Stomach (tissue), 9 donors: Measurements from ENCODE around the gene EVI5L. TPM values are rescaled to one million over a fixed set of nuclear protein-coding genes. Genes with fewer than 3 reads are reported as not detected.

Experiments
- DNase-seq, 2 donors: peaks; one replicate each; pipeline versions ENCODE4 v3.0.0 to v3.0.0-alpha.2; 2013 to 2019
- H3K27ac ChIP-seq, 5 donors: fragments of 200-600 bp in 4 of 5; sonication (generic) in 4 of 5; one replicate each; pipeline ENCODE4 v1.5.1; 2013 to 2019; ENCODE audit warnings: mild to moderate bottlenecking in 1 of 5, moderate library complexity in 1 of 5
- H3K27me3 ChIP-seq, 3 donors: fragments of 200-600 bp; sonication (generic); one replicate each; pipeline ENCODE4 v1.5.1; 2017 to 2019; ENCODE audit warnings: mixed run types in 1 of 3
- H3K36me3 ChIP-seq, 4 donors: fragments of 200-600 bp; sonication (generic); 1 replicate in 3 of 4; 2 replicates in 1 of 4; pipeline ENCODE4 v1.5.1; 2016 to 2019
- H3K4me1 ChIP-seq, 4 donors: fragments of 200-600 bp; sonication (generic); one replicate each; pipeline ENCODE4 v1.5.1; 2016 to 2019
- H3K4me3 ChIP-seq, 4 donors: fragments of 200-600 bp; sonication (generic) in 3 of 4; one replicate each; pipeline ENCODE4 v1.5.1; 2016 to 2019; ENCODE audit warnings: mild to moderate bottlenecking in 1 of 4
- H3K9me3 ChIP-seq, 4 donors: fragments of 200-600 bp; sonication (generic); one replicate each; pipeline ENCODE4 v1.5.1; 2016 to 2019
- EP300 ChIP-seq: sonication (generic); formaldehyde crosslinking; IDR thresholded peaks from one replicate; pipeline ENCODE4 v1.6.1; 2017; ENCODE audit warnings: antibody characterized with exemption
- POLR2A ChIP-seq, 4 donors: fragments of 450-650 bp; IDR thresholded peaks; one replicate each; pipeline ENCODE4 v1.6.1; 2016; ENCODE audit warnings: antibody characterized with exemption in 4 of 4, control low read depth in 2 of 4, mild to moderate bottlenecking in 1 of 4, moderate library complexity in 1 of 4
- POLR2AphosphoS5 ChIP-seq, 3 donors: sonication (generic); formaldehyde crosslinking; IDR thresholded peaks; one replicate each; pipeline ENCODE4 v1.6.1; 2016; ENCODE audit warnings: antibody characterized with exemption in 3 of 3
- WGBS, 5 donors: extraction: QIAGEN DNeasy Blood & Tissue Kit in 3 of 5; methylation state at CpG; one replicate each; pipeline versions ENCODE4 v1.1.5 to v1.1.7; 2013 to 2018; 5-methylcytosine and 5-hydroxymethylcytosine counted together
- intact Hi-C: fragments of 100-400 bp; cut with DNase I; formaldehyde crosslinking; loops from one replicate; pipeline ENCODE4 v1.15.1; 2023; ENCODE audit warnings: low total_unique reads
- polyA plus RNA-seq, 3 donors: library from polyadenylated mRNA; stranded (reverse); fragments of 200-250 nt; gene quantifications; one replicate each; pipeline ENCODE4 v1.2.3, GENCODE V29; 2013
- total RNA-seq, 5 donors: library from RNA; depleted of rRNA; stranded (reverse); fragments of >200 nt; gene quantifications; one replicate each; pipeline versions ENCODE4 v1.1.0 to v1.2.3, GENCODE V29; 2014 to 2016
- TF ChIP-seq, protein P1 (sequence below), 7 experiments: fragments of 450-650 bp in 4 of 7; fragments of 200-600 bp in 3 of 7; sonication (generic) in 3 of 7; IDR thresholded peaks; one replicate each; pipeline ENCODE4 v1.5.1; 2016 to 2019; ENCODE audit warnings: antibody characterized with exemption in 7 of 7, control low read depth in 2 of 7, mild to moderate bottlenecking in 1 of 7
- donor health status: healthy with polysubstance abuse.
- donor health status: Bipolar disorder and iron deficiency.
- donor health status: healthy.

The EVI5L gene
- total and polyA plus RNA-seq, 8 donors: 4.9 to 31.6 (median 8.4) TPM

DNA sequence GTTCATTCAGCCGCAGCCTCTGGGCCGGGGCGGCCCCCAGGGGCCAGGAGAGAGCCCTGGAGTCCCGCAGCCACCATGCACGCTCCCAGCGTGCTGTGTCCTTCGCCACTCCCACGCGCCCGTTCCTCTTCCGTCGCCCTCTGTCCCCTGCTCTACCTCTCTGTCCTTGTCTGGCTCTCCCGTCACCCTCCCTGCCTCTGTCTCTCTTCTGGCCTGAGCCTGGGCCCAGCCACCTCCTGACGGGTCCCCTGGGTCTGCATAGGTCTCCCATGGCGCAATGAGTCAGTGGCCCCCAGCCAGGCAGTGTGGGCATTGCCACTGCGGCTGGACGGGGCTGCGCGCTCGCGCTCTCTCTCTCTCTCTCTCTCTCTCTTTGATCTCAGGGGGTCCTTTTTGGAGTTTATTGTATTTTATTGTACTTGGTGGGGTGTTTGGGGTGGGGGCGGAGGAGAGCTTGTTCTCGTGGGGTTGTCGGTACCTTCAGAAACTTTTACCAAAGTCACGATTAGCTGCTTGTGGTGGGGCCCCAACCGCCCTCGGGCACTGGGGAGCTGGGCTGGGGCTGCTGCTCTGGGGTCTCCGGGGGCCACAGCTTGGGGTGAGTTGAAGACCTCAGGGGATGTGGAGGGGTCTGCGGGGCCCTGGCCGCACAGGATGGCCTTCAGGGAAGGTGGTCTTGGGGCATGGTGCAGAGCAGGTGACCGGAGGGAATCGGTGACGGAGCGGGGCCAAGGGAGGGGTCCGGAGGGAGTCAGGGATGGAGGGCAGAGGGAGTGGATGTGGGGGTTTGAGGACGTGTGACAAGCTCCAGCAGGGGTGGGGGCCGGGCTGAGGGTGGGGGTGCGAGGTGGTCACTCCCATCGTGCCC, 82.9 kb downstream of the EVI5L start:
- 92 to 95% (median 94%) methylated on average over 38 to 39 of the region's 39 CpGs for WGBS, 5 donors
- Histone ChIP-seq H3K4me1 (peaks cover 22 to 45% (median 26%) of the 10 kb centered on the region in 4 donors), H3K27ac (no peak overlapping the region), H3K36me3 (peaks cover 40 to 58% (median 54%) of the 10 kb centered on the region in 4 donors), H3K27me3 (peaks cover 12 to 64% (median 38%) of the 10 kb centered on the region in 3 donors), H3K4me3 (no peak overlapping the region), H3K9me3 (no peaks in the 10 kb centered on the region)
- no peak for DNase-seq
- intact Hi-C loops: no loop called here
- TF ChIP-seq, protein P1, sequence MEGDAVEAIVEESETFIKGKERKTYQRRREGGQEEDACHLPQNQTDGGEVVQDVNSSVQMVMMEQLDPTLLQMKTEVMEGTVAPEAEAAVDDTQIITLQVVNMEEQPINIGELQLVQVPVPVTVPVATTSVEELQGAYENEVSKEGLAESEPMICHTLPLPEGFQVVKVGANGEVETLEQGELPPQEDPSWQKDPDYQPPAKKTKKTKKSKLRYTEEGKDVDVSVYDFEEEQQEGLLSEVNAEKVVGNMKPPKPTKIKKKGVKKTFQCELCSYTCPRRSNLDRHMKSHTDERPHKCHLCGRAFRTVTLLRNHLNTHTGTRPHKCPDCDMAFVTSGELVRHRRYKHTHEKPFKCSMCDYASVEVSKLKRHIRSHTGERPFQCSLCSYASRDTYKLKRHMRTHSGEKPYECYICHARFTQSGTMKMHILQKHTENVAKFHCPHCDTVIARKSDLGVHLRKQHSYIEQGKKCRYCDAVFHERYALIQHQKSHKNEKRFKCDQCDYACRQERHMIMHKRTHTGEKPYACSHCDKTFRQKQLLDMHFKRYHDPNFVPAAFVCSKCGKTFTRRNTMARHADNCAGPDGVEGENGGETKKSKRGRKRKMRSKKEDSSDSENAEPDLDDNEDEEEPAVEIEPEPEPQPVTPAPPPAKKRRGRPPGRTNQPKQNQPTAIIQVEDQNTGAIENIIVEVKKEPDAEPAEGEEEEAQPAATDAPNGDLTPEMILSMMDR (IDR thresholded peaks at IDR 0.05): no peak
- no peak for TF ChIP-seq POLR2A (IDR thresholded peaks at IDR 0.05)
- no peak for TF ChIP-seq EP300
- TF ChIP-seq POLR2AphosphoS5 (IDR thresholded peaks at IDR 0.05): no peak

DNA sequence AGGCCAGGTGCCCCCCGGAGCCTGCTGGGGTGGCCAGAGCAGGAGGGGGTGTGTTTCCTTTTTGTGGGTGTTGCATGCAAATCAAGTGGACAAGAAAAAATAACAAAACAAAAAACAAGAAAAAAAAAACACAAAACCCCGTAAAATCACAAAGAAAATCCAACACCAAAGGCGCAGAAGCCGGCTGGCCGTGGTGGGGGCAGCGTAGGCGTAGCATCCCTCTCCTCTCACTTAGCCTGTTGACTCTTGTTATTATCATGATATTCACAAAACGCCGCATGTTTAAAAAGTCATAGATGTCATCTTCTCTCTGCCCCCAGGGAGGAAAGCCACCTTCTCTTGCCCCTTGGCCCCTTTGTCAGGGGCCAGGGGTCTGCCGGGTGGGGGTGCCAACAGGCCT, 83.6 kb downstream of the EVI5L start:
- no peak overlapping the region for H3K4me3 ChIP-seq
- H3K9me3 ChIP-seq: no peaks in the 10 kb centered on the region
- TF ChIP-seq, protein P1 (IDR thresholded peaks at IDR 0.05): no peak
- no peak for TF ChIP-seq EP300
- TF ChIP-seq POLR2AphosphoS5 (IDR thresholded peaks at IDR 0.05): no peak
- TF ChIP-seq POLR2A (IDR thresholded peaks at IDR 0.05): no peak
- no peak for DNase-seq
- H3K27me3 ChIP-seq: peaks cover 12 to 71% (median 45%) of the 10 kb centered on the region in 3 donors
- H3K4me1 ChIP-seq: peaks cover 24 to 45% (median 28%) of the 10 kb centered on the region in 4 donors
- no peak overlapping the region for H3K27ac ChIP-seq
- WGBS, 5 donors: 77 to 91% (median 82%) methylated on average over 10 of the region's 10 CpGs
- intact Hi-C loops: no loop called here
- peaks cover 40 to 53% (median 51%) of the 10 kb centered on the region in 4 donors for H3K36me3 ChIP-seq

DNA sequence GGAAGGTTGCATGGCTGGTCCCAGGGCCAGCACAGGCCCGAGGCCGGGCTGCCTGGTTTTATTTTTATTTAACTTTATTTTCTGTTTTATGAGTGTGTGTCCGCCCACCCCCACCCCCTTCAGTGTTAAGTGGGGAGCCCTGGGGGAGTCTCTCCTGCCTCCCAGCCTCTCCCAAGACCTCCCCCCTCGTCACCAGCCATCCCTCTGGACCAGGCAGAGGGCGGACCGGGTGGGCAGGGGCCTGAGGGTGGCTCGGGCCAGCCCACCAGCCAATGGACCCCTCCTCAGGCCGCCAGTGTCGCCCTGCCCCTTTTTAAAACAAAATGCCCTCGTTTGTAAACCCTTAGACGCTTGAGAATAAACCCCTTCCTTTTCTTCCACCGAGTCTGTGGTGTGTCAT, 84.1 kb downstream of the EVI5L start:
- Histone ChIP-seq H3K4me3 (no peak overlapping the region), H3K9me3 (no peaks in the 10 kb centered on the region), H3K27me3 (peaks cover 12 to 75% (median 50%) of the 10 kb centered on the region in 3 donors), H3K4me1 (peaks cover 24 to 45% (median 31%) of the 10 kb centered on the region in 4 donors), H3K36me3 (peaks cover 37 to 48% (median 46%) of the 10 kb centered on the region in 4 donors), H3K27ac (no peak overlapping the region)
- 58 to 61% (median 58%) methylated on average over 10 to 12 of the region's 12 CpGs for WGBS, 5 donors
- TF ChIP-seq POLR2A (IDR thresholded peaks at IDR 0.05): no peak
- TF ChIP-seq, protein P1 (IDR thresholded peaks at IDR 0.05): no peak
- intact Hi-C loops: no loop called here
- DNase-seq: no peak

Other genes with a start within 250 kb of the EVI5L start
- 100 to 1,000 TPM in 1 of 5 donors, 10 to 100 TPM in 3, 1 to 10 TPM in 1; 5.5 to 232 (median 43.8) TPM for gene CAMSAP3, start 234.4 kb upstream of the EVI5L start, total RNA-seq
- gene CAMSAP3, start 234.4 kb upstream of the EVI5L start, polyA plus RNA-seq: 10 to 100 TPM; 17.0 to 21.5 (median 21.1) TPM
- gene XAB2, start 200.7 kb upstream of the EVI5L start, total RNA-seq: 100 to 1,000 TPM in 1 of 5 donors, 10 to 100 TPM in 4; 24.6 to 106 (median 40.7) TPM
- 10 to 100 TPM; 43.2 to 57.5 (median 53.6) TPM for gene XAB2, start 200.7 kb upstream of the EVI5L start, polyA plus RNA-seq
- 10 to 100 TPM in 3 of 5 donors, 1 to 10 TPM in 1, under 1 TPM in 1; 0.89 to 33.2 (median 10.1) TPM for gene PET100, start 200.4 kb upstream of the EVI5L start, total RNA-seq
- gene PET100, start 200.4 kb upstream of the EVI5L start, polyA plus RNA-seq: 100 to 1,000 TPM; 115 to 197 (median 188) TPM
- 1 to 10 TPM in 1 of 5 donors, not detected in 4; 2.7 TPM for gene PCP2, start 196.5 kb upstream of the EVI5L start, total RNA-seq
- 1 to 10 TPM; 3.7 to 9.3 (median 4.3) TPM for gene PCP2, start 196.5 kb upstream of the EVI5L start, polyA plus RNA-seq
- 100 to 1,000 TPM in 4 of 5 donors, 10 to 100 TPM in 1; 46.6 to 734 (median 167) TPM for gene STXBP2, start 193.1 kb upstream of the EVI5L start, total RNA-seq
- 100 to 1,000 TPM in 2 of 3 donors, 10 to 100 TPM in 1; 90.1 to 145 (median 130) TPM for gene STXBP2, start 193.1 kb upstream of the EVI5L start, polyA plus RNA-seq
- 1 to 10 TPM in 1 of 5 donors, not detected in 4; 9.6 TPM for gene RETN, start 161.2 kb upstream of the EVI5L start, total RNA-seq
- 10 to 100 TPM in 1 of 3 donors, 1 to 10 TPM in 1, not detected in 1; 6.2 to 41.4 TPM for gene RETN, start 161.2 kb upstream of the EVI5L start, polyA plus RNA-seq
- 1 to 10 TPM in 1 of 5 donors, under 1 TPM in 2, not detected in 2; 0.37 to 7.0 (median 0.43) TPM for gene MCEMP1, start 153.1 kb upstream of the EVI5L start, total RNA-seq
- gene MCEMP1, start 153.1 kb upstream of the EVI5L start, polyA plus RNA-seq: 1 to 10 TPM in 2 of 3 donors, under 1 TPM in 1; 0.65 to 9.1 (median 1.2) TPM
- 10 to 100 TPM in 3 of 5 donors, 1 to 10 TPM in 2; 4.5 to 20.6 (median 15.1) TPM for gene TRAPPC5, start 149.4 kb upstream of the EVI5L start, total RNA-seq
- 100 to 1,000 TPM; 108 to 203 (median 134) TPM for gene TRAPPC5, start 149.4 kb upstream of the EVI5L start, polyA plus RNA-seq
- 1 to 10 TPM in 1 of 5 donors, not detected in 4; 1.5 TPM for gene FCER2, start 128.1 kb upstream of the EVI5L start, total RNA-seq
- gene FCER2, start 128.1 kb upstream of the EVI5L start, polyA plus RNA-seq: under 1 TPM in 1 of 3 donors, not detected in 2; 0.48 TPM
- gene CLEC4G, start 98.1 kb upstream of the EVI5L start, total RNA-seq: 1 to 10 TPM in 1 of 5 donors, under 1 TPM in 1, not detected in 3; 0.37 to 1.0 TPM
- 1 to 10 TPM in 1 of 3 donors, under 1 TPM in 1, not detected in 1; 0.25 to 1.2 TPM for gene CLEC4G, start 98.1 kb upstream of the EVI5L start, polyA plus RNA-seq
- 10 to 100 TPM in 2 of 5 donors, 1 to 10 TPM in 3; 1.8 to 51.9 (median 7.1) TPM for gene CD209, start 82.7 kb upstream of the EVI5L start, total RNA-seq
- 1 to 10 TPM in 2 of 3 donors, under 1 TPM in 1; 0.38 to 3.4 (median 2.0) TPM for gene CD209, start 82.7 kb upstream of the EVI5L start, polyA plus RNA-seq
- 1 to 10 TPM in 1 of 5 donors, not detected in 4; 1.8 TPM for gene CLEC4M, start 67.0 kb upstream of the EVI5L start, total RNA-seq
- gene CLEC4M, start 67.0 kb upstream of the EVI5L start, polyA plus RNA-seq: not detected
- gene PRR36, start 44.2 kb downstream of the EVI5L start, total RNA-seq: under 1 TPM in 1 of 5 donors, not detected in 4; 0.18 TPM
- under 1 TPM; 0.45 to 0.61 (median 0.50) TPM for gene PRR36, start 44.2 kb downstream of the EVI5L start, polyA plus RNA-seq
- 10 to 100 TPM in 1 of 5 donors, 1 to 10 TPM in 2, under 1 TPM in 1, not detected in 1; 0.58 to 12.5 (median 2.5) TPM for gene LRRC8E, start 58.3 kb downstream of the EVI5L start, total RNA-seq
- 1 to 10 TPM in 2 of 3 donors, under 1 TPM in 1; 0.93 to 2.1 (median 1.7) TPM for gene LRRC8E, start 58.3 kb downstream of the EVI5L start, polyA plus RNA-seq
- 10 to 100 TPM in 4 of 5 donors, 1 to 10 TPM in 1; 4.1 to 52.2 (median 11.0) TPM for gene MAP2K7, start 73.7 kb downstream of the EVI5L start, total RNA-seq
- 10 to 100 TPM; 13.5 to 27.5 (median 15.9) TPM for gene MAP2K7, start 73.7 kb downstream of the EVI5L start, polyA plus RNA-seq
- not detected for gene TGFBR3L, start 84.6 kb downstream of the EVI5L start, total RNA-seq
- 1 to 10 TPM in 1 of 3 donors, not detected in 2; 1.5 TPM for gene TGFBR3L, start 84.6 kb downstream of the EVI5L start, polyA plus RNA-seq
- 10 to 100 TPM in 3 of 5 donors, 1 to 10 TPM in 2; 2.3 to 18.3 (median 12.2) TPM for gene SNAPC2, start 90.1 kb downstream of the EVI5L start, total RNA-seq
- 10 to 100 TPM; 15.0 to 22.8 (median 17.7) TPM for gene SNAPC2, start 90.1 kb downstream of the EVI5L start, polyA plus RNA-seq
- gene CTXN1, start 95.9 kb downstream of the EVI5L start, total RNA-seq: 10 to 100 TPM in 1 of 5 donors, 1 to 10 TPM in 3, not detected in 1; 1.3 to 58.5 (median 3.8) TPM
- gene CTXN1, start 95.9 kb downstream of the EVI5L start, polyA plus RNA-seq: 1 to 10 TPM in 2 of 3 donors, under 1 TPM in 1; 0.92 to 7.7 (median 1.2) TPM
- 100 to 1,000 TPM in 2 of 5 donors, 10 to 100 TPM in 3; 41.0 to 123 (median 88.1) TPM for gene TIMM44, start 113.4 kb downstream of the EVI5L start, total RNA-seq
- 10 to 100 TPM; 44.6 to 55.9 (median 49.4) TPM for gene TIMM44, start 113.4 kb downstream of the EVI5L start, polyA plus RNA-seq
- 10 to 100 TPM; 11.2 to 50.2 (median 20.2) TPM for gene ELAVL1, start 175.4 kb downstream of the EVI5L start, total RNA-seq
- 10 to 100 TPM; 14.7 to 25.4 (median 18.5) TPM for gene ELAVL1, start 175.4 kb downstream of the EVI5L start, polyA plus RNA-seq
- 1 to 10 TPM in 1 of 5 donors, not detected in 4; 5.1 TPM for gene CCL25, start 222.5 kb downstream of the EVI5L start, total RNA-seq
- gene CCL25, start 222.5 kb downstream of the EVI5L start, polyA plus RNA-seq: not detected